Caco-2 (cell line): ENCODE measurements around the gene TIRAP. TPM values are rescaled to one million over a fixed set of nuclear protein-coding genes. Genes with fewer than 3 reads are reported as not detected.

Source experiments
- BruUV-seq: library from RNA; stranded (reverse); fragments of 400-500 nt; replicated peaks from 2 replicates; lab custom pipeline; 2021; lab: Mats Ljungman, UMichigan
- CTCF ChIA-PET: fragments of 300-600 bp; sonication (Branson Sonifier 250); formaldehyde crosslinking; loops from one replicate; lab custom pipeline; 2022; ENCODE audit warnings: antibody characterized with exemption; lab: Charles Lee
- POLR2A ChIA-PET: fragments of 300-600 bp; sonication (Branson Sonifier 250); formaldehyde crosslinking; loops from one replicate; lab custom pipeline; 2022; ENCODE audit warnings: antibody characterized with exemption; lab: Charles Lee
- DNase-seq, 2 experiments: peaks; one replicate each; pipeline versions ENCODE4 v3.0.0 to v3.0.0-alpha.2; 2020 to 2022
- H3K27me3 ChIP-seq: replicated peaks from 2 replicates; pipeline ENCODE4 v1.6.0; 2011; ENCODE audit warnings: low read length; ENCODE audit not compliant: control insufficient read depth, insufficient read depth
- H3K36me3 ChIP-seq: 2 replicates; pipeline ENCODE4 v1.5.1; 2011; ENCODE audit warnings: low read length; ENCODE audit not compliant: control insufficient read depth, insufficient read depth
- H3K4me1 ChIP-seq: fragments of 250-450 bp; sonication (Bioruptor Pico); 2 replicates; pipeline ENCODE4 v1.5.1; 2020; ENCODE audit warnings: mild to moderate bottlenecking
- H3K4me3 ChIP-seq: 2 replicates; pipeline ENCODE4 v1.5.1; 2011; ENCODE audit warnings: low read depth, mild to moderate bottlenecking, control low read depth, low read length
- H3K9me3 ChIP-seq: fragments of 250-450 bp; sonication (Bioruptor Pico); 2 replicates; pipeline ENCODE4 v1.5.1; 2020; ENCODE audit warnings: mild to moderate bottlenecking, moderate library complexity
- H3K27ac Mint-ChIP-seq: one replicate; pipeline ENCODE4 v1.8.0; 2022; ENCODE audit warnings: mixed read lengths; ENCODE audit not compliant: unreplicated experiment
- H3K27me3 Mint-ChIP-seq: one replicate; pipeline ENCODE4 v1.8.0; 2022; ENCODE audit warnings: mixed read lengths; ENCODE audit not compliant: insufficient read depth, unreplicated experiment
- H3K36me3 Mint-ChIP-seq: one replicate; pipeline ENCODE4 v1.8.0; 2022; ENCODE audit warnings: mild to moderate bottlenecking, mixed read lengths; ENCODE audit not compliant: insufficient read depth, unreplicated experiment
- H3K4me1 Mint-ChIP-seq: one replicate; pipeline ENCODE4 v1.8.0; 2022; ENCODE audit warnings: low read depth, mixed read lengths; ENCODE audit not compliant: unreplicated experiment
- H3K4me3 Mint-ChIP-seq: one replicate; pipeline ENCODE4 v1.8.0; 2022; ENCODE audit warnings: mild to moderate bottlenecking, moderate library complexity, mixed read lengths; ENCODE audit not compliant: unreplicated experiment
- H3K9me3 Mint-ChIP-seq: one replicate; pipeline ENCODE4 v1.8.0; 2022; ENCODE audit warnings: mixed read lengths; ENCODE audit not compliant: unreplicated experiment
- intact Hi-C: fragments of 100-400 bp; cut with micrococcal nuclease; formaldehyde crosslinking; loops from one replicate; pipeline ENCODE4 v1.10.0; 2022; ENCODE audit not compliant: unreplicated experiment
- total RNA-seq: library from RNA; stranded (reverse); gene quantifications from 2 replicates; pipeline ENCODE4 v1.2.3, GENCODE V29; 2022
- TF ChIP-seq, protein P1 (sequence below), 2 experiments: fragments of 200-600 bp in 1 of 2; IDR thresholded peaks; 1 replicate in 1 of 2; 2 replicates in 1 of 2; pipeline versions ENCODE4 v1.5.1 to v1.8.0; 2011 to 2022; ENCODE audit warnings: antibody characterized with exemption in 1 of 2, control low read depth in 1 of 2, inconsistent platforms in 1 of 2, low read depth in 1 of 2, low read length in 1 of 2, mild to moderate bottlenecking in 1 of 2, moderate library complexity in 1 of 2; ENCODE audit not compliant: insufficient read depth in 1 of 2, severe bottlenecking in 1 of 2, unreplicated experiment in 1 of 2

The TIRAP gene
- total RNA-seq, 1 experiment from 2014 or later, result 25.1 TPM

DNA sequence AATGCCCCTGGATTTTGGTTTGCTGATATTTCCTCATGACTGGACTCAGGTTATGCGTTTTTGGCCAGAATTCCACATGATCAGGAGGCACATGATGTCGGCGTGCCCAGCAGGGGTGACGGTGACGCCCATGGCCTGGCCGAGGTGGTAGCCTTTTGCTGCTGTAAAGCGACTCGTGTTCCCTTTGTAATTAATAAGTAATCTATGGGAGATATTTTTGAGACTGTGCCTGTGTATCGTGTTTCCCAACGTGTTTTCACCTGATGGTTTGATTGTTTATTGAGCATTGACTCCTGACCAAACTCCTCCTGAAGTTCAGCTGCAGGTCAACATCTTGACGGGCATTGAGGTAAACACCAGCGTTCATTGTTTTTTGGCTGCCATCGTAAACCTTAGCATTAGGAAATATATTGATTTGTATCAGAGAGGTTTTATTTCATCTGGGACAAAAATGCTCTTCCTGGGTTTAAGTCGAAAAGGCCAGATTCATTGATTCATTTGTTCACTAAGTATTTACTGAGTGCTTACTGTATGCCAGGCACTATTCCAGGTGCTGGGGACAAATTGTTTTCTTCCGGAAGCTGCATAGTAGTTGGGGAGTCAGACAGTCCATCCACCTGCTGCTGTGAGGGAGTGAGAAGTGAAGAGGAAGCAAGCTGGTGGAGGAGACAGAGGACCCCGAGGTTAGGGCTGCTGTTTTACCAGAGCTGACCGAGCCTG lies 44.5 kb downstream of the TIRAP start:
- no TSS peak for BruUV-seq
- peaks cover 1% of the 10 kb centered on the region; the same call in 1 of the 2 replicates for H3K36me3 ChIP-seq
- H3K27me3 ChIP-seq, result no peaks in the 10 kb centered on the region
- no peaks in the 10 kb centered on the region for H3K9me3 ChIP-seq
- Mint-ChIP-seq H3K27ac (peak overlapping the region; percentile 45), H3K36me3 (peaks cover under 1% of the 10 kb centered on the region), H3K4me3 (no peak overlapping the region), H3K27me3 (no peaks in the 10 kb centered on the region), H3K4me1 (no peaks in the 10 kb centered on the region), H3K9me3 (no peaks in the 10 kb centered on the region)
- no peaks in the 10 kb centered on the region for H3K4me1 ChIP-seq
- no peak overlapping the region for H3K4me3 ChIP-seq
- ChIA-PET POLR2A (interaction anchor here (0.6 kb wide), 1 partner anchor 43 kb away, joined by 3 read pairs; no protein-coding TSS in a partner anchor), CTCF (no interaction called here)
- TF ChIP-seq, protein P1, sequence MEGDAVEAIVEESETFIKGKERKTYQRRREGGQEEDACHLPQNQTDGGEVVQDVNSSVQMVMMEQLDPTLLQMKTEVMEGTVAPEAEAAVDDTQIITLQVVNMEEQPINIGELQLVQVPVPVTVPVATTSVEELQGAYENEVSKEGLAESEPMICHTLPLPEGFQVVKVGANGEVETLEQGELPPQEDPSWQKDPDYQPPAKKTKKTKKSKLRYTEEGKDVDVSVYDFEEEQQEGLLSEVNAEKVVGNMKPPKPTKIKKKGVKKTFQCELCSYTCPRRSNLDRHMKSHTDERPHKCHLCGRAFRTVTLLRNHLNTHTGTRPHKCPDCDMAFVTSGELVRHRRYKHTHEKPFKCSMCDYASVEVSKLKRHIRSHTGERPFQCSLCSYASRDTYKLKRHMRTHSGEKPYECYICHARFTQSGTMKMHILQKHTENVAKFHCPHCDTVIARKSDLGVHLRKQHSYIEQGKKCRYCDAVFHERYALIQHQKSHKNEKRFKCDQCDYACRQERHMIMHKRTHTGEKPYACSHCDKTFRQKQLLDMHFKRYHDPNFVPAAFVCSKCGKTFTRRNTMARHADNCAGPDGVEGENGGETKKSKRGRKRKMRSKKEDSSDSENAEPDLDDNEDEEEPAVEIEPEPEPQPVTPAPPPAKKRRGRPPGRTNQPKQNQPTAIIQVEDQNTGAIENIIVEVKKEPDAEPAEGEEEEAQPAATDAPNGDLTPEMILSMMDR (IDR thresholded peaks at IDR 0.05; ENCODE audit: insufficient read depth in 1 of 2, low read depth in 1 of 2, low read length in 1 of 2, severe bottlenecking in 1 of 2, unreplicated experiment in 1 of 2), result no peak
- no peak for DNase-seq
- intact Hi-C loops, result no loop called here

- BruUV-seq, result no TSS peak
Observed at GRCh38 chr11:126328001-126328390, 45.1 kb downstream of the TIRAP start.

GRCh38 chr11:126328444-126328843 lies 45.6 kb downstream of the TIRAP start:
- peaks cover 5% of the 10 kb centered on the region for H3K4me1 Mint-ChIP-seq
- H3K27me3 Mint-ChIP-seq, result no peaks in the 10 kb centered on the region
- H3K4me3 ChIP-seq, result no peak overlapping the region
- intact Hi-C loops, result no loop called here
- peaks cover 5% of the 10 kb centered on the region for H3K36me3 Mint-ChIP-seq
- BruUV-seq, result no TSS peak
- H3K27ac Mint-ChIP-seq, result peak overlapping the region; percentile 45
- H3K4me1 ChIP-seq, result peaks cover 5% of the 10 kb centered on the region; the same call in 1 of the 2 replicates
- no peaks in the 10 kb centered on the region for H3K9me3 ChIP-seq
- POLR2A ChIA-PET, result no interaction called here
- no peak for DNase-seq
- CTCF ChIA-PET, result no interaction called here
- no peaks in the 10 kb centered on the region for H3K27me3 ChIP-seq
- no peaks in the 10 kb centered on the region for H3K9me3 Mint-ChIP-seq
- peaks cover 1% of the 10 kb centered on the region; the same call in 1 of the 2 replicates for H3K36me3 ChIP-seq
- H3K4me3 Mint-ChIP-seq, result no peak overlapping the region
- TF ChIP-seq, protein P1 (IDR thresholded peaks at IDR 0.05; ENCODE audit: insufficient read depth in 1 of 2, low read depth in 1 of 2, low read length in 1 of 2, severe bottlenecking in 1 of 2, unreplicated experiment in 1 of 2), result no peak

More at GRCh38 chr11:126328001-126328390, 45.1 kb downstream of the TIRAP start:
- ChIA-PET POLR2A (interaction anchor here (0.6 kb wide), 1 partner anchor 42 kb away, joined by 3 read pairs; no protein-coding TSS in a partner anchor), CTCF (no interaction called here)
- Mint-ChIP-seq H3K4me3 (no peak overlapping the region), H3K27me3 (no peaks in the 10 kb centered on the region), H3K27ac (peak overlapping the region; percentile 45), H3K36me3 (peaks cover 5% of the 10 kb centered on the region), H3K4me1 (peaks cover under 1% of the 10 kb centered on the region), H3K9me3 (no peaks in the 10 kb centered on the region)
- intact Hi-C loops, result no loop called here
- H3K36me3 ChIP-seq, result peaks cover 1% of the 10 kb centered on the region; the same call in 1 of the 2 replicates
- H3K4me3 ChIP-seq, result no peak overlapping the region
- H3K27me3 ChIP-seq, result no peaks in the 10 kb centered on the region
- H3K9me3 ChIP-seq, result no peaks in the 10 kb centered on the region
- peaks cover under 1% of the 10 kb centered on the region; the same call in 1 of the 2 replicates for H3K4me1 ChIP-seq
- DNase-seq, result no peak
- TF ChIP-seq, protein P1 (IDR thresholded peaks at IDR 0.05; ENCODE audit: insufficient read depth in 1 of 2, low read depth in 1 of 2, low read length in 1 of 2, severe bottlenecking in 1 of 2, unreplicated experiment in 1 of 2), result no peak
